IPS-15b (cell line): ENCODE data around the gene MAP4K4.

Experiments
- H3K27me3 ChIP-seq: one replicate; pipeline ENCODE4 v1.6.1; 2013; ENCODE audit warnings: low read length; ENCODE audit not compliant: control insufficient read depth, insufficient read depth
- H3K36me3 ChIP-seq: one replicate; pipeline ENCODE4 v1.6.1; 2013; ENCODE audit warnings: low read length; ENCODE audit not compliant: control insufficient read depth, insufficient read depth
- H3K4me1 ChIP-seq: one replicate; pipeline ENCODE4 v1.6.1; 2013; ENCODE audit warnings: mild to moderate bottlenecking, low read length; ENCODE audit not compliant: control insufficient read depth, insufficient read depth
- H3K4me3 ChIP-seq: one replicate; pipeline ENCODE4 v1.5.1; 2013; ENCODE audit warnings: low read depth, low read length
- H3K9ac ChIP-seq: one replicate; pipeline ENCODE4 v1.6.1; 2013; ENCODE audit warnings: low read depth, mild to moderate bottlenecking, low read length
- H3K9me3 ChIP-seq: one replicate; pipeline ENCODE4 v1.6.1; 2013; ENCODE audit warnings: mild to moderate bottlenecking, low read length; ENCODE audit not compliant: control insufficient read depth, insufficient read depth

MAP4K4 gene

GRCh38 chr2:101751875-101752619, 54.5 kb downstream of the MAP4K4 start:
- H3K36me3 ChIP-seq, result no peaks in the 10 kb centered on the region
- H3K4me3 ChIP-seq, result no peak overlapping the region
- no peak overlapping the region for H3K9ac ChIP-seq
- H3K9me3 ChIP-seq, result no peaks in the 10 kb centered on the region
- peaks cover 39% of the 10 kb centered on the region for H3K4me1 ChIP-seq
- no peaks in the 10 kb centered on the region for H3K27me3 ChIP-seq

- Histone ChIP-seq H3K9me3 (no peaks in the 10 kb centered on the region), H3K4me1 (peaks cover 35% of the 10 kb centered on the region), H3K9ac (no peak overlapping the region), H3K4me3 (no peak overlapping the region), H3K27me3 (no peaks in the 10 kb centered on the region), H3K36me3 (no peaks in the 10 kb centered on the region)
These were observed 55.5 kb downstream of the MAP4K4 start for GRCh38 chr2:101752716-101753616.

DNA sequence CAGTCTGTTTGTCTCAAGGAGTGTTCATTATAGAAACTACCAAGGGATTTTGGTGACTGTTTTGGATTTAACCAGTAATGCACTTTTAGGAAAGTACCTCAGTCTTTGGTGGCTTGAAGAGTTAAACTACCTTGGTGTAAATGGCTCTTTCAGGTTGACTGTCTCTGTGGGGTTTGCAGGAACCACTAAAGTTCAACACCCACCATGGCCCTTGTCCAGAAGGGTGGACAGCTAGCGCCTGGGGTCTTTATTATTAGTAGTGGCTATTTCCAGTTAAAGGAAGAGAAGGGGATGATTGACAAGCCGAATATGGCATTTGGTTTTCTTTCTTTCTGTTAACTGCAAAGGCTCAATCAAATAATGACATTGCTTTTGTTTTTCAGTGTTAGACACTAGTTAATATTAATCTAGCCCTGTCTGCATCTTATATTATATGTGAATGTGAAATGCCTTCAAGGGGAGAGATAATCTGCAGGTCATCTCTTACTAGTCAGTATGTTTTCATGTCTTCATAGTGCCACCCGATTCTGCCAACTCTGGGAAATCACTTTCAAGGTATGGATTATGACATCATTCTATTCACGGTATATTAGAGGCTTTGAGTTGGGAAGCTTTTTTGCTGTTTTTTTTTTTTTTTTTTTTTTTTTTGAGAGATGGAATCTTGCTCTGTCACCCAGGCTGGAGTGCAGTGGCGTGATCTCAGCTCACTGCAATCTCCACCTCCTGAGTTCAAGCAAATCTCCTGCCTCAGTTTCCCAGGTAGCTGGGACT, 56.4 kb downstream of the MAP4K4 start:
- no peak overlapping the region for H3K9ac ChIP-seq
- no peak overlapping the region for H3K4me3 ChIP-seq
- no peaks in the 10 kb centered on the region for H3K36me3 ChIP-seq
- no peaks in the 10 kb centered on the region for H3K27me3 ChIP-seq
- peaks cover 35% of the 10 kb centered on the region for H3K4me1 ChIP-seq
- H3K9me3 ChIP-seq, result no peaks in the 10 kb centered on the region

- H3K9me3 ChIP-seq, result no peaks in the 10 kb centered on the region
- no peaks in the 10 kb centered on the region for H3K36me3 ChIP-seq
- H3K4me1 ChIP-seq, result peaks cover 35% of the 10 kb centered on the region
- no peak overlapping the region for H3K9ac ChIP-seq
- no peaks in the 10 kb centered on the region for H3K27me3 ChIP-seq
- no peak overlapping the region for H3K4me3 ChIP-seq
These were observed 57.1 kb downstream of the MAP4K4 start for GRCh38 chr2:101754618-101755017.

DNA sequence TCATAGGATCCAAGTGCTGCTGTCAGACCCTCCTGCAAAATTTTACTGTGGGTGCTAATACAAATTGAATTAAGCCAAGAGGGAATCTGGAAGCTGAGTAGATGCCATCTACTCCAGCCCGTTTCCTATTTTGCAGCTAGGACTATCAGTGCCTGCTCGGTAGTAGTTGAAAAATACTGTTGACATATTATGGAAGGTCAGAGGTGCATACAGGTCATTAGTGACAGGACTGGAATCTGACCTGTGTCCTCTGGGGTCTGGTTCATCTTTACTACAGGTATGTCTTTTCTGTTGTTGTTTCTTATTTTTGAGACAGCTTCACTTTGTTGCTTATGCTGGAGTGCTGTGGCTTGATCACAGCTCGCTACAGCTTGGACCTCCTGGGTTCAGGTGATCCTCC, 58.8 kb downstream of the MAP4K4 start:
- Histone ChIP-seq H3K4me3 (no peak overlapping the region), H3K4me1 (peaks cover 30% of the 10 kb centered on the region), H3K9me3 (no peaks in the 10 kb centered on the region), H3K9ac (no peak overlapping the region), H3K27me3 (no peaks in the 10 kb centered on the region), H3K36me3 (no peaks in the 10 kb centered on the region)

DNA sequence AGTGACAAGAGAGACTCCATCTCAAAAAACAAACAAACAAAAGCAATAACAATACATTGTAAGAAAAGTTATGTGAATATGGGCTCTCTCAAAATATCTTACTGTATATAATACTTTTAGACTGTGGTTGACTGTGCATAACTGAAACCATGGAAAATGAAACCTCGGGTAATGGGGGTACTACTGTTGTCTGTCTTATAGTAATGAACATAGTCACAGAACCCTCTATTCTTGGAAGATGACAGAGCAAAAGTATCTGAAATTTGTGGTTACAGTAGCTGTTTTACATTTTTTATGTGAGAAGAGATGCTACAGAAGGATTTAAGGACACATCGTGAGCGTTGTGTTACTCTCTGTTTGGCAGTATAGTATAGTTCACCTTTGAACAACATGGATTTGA, 60.5 kb downstream of the MAP4K4 start:
- H3K4me1 ChIP-seq, result peaks cover 23% of the 10 kb centered on the region
- no peak overlapping the region for H3K4me3 ChIP-seq
- no peaks in the 10 kb centered on the region for H3K36me3 ChIP-seq

DNA sequence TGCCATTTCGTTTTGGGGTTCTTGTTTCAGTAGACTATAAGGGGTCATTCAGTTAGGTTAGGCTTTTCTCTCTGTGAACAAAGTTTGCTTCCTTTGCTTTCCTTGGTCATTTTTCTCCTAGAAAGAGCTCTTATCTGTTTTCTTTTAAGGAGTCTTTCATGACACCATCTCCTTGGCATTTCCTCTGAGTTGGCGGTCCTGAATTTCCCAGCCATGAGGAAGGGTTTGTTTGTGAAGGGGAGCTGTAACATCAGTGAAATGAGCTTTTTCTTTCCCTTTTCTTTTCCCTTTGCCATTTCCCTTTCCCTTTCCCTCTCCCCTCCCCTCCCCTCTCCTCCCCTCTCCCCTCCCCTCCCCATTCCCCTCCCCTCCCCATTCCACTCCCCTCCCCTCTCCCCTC, 61.7 kb downstream of the MAP4K4 start:
- Histone ChIP-seq H3K9me3 (no peaks in the 10 kb centered on the region), H3K9ac (no peak overlapping the region), H3K4me3 (no peak overlapping the region), H3K27me3 (no peaks in the 10 kb centered on the region), H3K36me3 (no peaks in the 10 kb centered on the region), H3K4me1 (peaks cover 23% of the 10 kb centered on the region)

More for the DNA sequence above, 60.5 kb downstream of the MAP4K4 start:
- Histone ChIP-seq H3K9ac (no peak overlapping the region), H3K27me3 (no peaks in the 10 kb centered on the region), H3K9me3 (no peaks in the 10 kb centered on the region)

DNA sequence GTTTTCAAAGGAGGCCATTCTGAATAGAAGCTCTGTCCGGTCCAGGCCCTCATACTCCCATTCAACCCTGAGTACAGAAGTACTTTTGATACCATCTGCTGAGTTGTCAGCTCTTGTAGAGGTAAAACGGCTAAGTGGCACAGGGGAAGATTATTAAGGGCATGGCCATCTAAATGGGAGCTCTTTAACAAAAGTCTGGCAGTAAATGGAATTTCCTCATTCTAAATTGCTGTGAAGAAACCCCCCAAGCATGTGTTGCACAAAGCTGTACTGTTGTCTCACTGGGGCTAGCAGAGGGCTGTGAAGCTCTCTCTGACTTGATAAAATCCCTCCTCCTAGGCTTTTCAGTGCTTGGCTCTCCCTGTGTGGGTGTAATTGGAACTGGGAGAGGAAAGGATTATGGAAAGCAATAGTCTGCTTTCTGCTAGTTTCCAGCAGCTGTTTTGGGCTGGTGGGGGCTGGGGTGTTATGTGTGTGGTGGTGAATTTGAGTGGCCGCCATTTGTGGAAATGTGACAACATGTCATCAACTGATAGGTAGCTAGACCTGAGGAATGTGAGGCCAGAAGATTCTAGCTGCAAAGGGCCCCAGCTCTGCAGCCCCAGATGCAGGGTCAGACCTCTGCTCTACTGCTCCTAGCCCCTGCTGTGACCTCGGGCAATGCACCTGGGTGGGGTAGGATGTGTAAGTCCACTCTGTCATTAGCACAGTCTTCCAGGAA, 65.1 kb downstream of the MAP4K4 start:
- Histone ChIP-seq H3K36me3 (no peaks in the 10 kb centered on the region), H3K4me3 (no peak overlapping the region), H3K9ac (no peak overlapping the region), H3K4me1 (peaks cover 23% of the 10 kb centered on the region), H3K27me3 (no peaks in the 10 kb centered on the region), H3K9me3 (no peaks in the 10 kb centered on the region)

DNA sequence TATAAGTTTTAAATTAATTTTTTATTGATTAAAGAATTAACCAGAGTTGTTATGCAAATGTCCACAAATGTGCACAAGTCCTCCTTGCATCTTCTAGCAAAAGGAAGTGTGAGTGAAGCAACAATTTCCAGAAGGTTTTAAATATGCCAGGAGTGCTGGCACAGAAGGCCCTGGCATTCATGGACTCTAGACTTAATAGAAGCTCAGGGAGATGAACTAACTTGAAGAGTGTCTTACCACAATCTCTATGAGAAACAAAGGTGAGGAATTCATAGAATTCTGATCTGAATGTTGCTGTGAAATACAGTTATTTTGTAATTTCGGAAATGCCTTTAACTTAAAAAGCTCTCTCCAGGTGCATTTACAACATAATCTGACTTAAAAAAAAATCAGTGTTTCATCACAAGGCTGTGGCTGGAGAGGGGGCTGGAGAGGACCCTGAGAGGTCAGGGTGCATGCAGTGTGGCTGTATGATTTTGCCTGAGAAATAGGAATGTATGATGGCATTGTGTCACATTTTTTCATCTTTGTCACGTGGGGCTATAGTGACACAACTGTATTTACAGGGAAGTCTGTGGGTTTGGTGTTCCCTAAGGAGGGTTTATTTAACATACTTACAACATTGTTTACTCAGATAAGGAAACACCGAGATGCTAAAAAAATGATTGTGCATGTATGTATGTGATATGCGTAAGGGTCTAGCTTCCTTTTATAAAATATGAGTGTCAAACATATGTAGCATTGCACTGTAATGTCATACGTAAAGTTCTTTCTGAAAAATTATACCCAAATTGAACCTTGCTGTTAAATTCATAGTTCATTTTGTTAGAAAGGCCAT, 66.2 kb downstream of the MAP4K4 start:
- H3K36me3 ChIP-seq, result no peaks in the 10 kb centered on the region
- H3K9me3 ChIP-seq, result no peaks in the 10 kb centered on the region
- H3K9ac ChIP-seq, result no peak overlapping the region
- peaks cover 30% of the 10 kb centered on the region for H3K4me1 ChIP-seq
- no peaks in the 10 kb centered on the region for H3K27me3 ChIP-seq
- no peak overlapping the region for H3K4me3 ChIP-seq

GRCh38 chr2:101766337-101766736, 68.8 kb downstream of the MAP4K4 start:
- Histone ChIP-seq H3K9ac (no peak overlapping the region), H3K4me1 (peaks cover 30% of the 10 kb centered on the region), H3K9me3 (no peaks in the 10 kb centered on the region), H3K4me3 (no peak overlapping the region), H3K27me3 (no peaks in the 10 kb centered on the region), H3K36me3 (no peaks in the 10 kb centered on the region)
